HG03565 (cell line): ENCODE results near the gene LIMK2.
"Not testable (repeated sequence)": the region's sequence is repeated elsewhere in the genome, so short reads cannot be mapped to it uniquely, and the experiment has no call there.

Experiments
- ATAC-seq: cut with Tn5 transposase; IDR thresholded peaks from one replicate; pipeline ENCODE4 v1.9.1; 2021; ENCODE audit warnings: mild to moderate bottlenecking, moderate library complexity; ENCODE audit not compliant: unreplicated experiment

The LIMK2 gene

GRCh38 chr22:31241936-31242335 lies 29.8 kb downstream of the LIMK2 start:
- no peak for ATAC-seq

GRCh38 chr22:31243339-31244045 lies 31.4 kb downstream of the LIMK2 start:
- ATAC-seq: no peak

GRCh38 chr22:31244046-31244942 lies 32.2 kb downstream of the LIMK2 start:
- ATAC-seq: no peak

DNA sequence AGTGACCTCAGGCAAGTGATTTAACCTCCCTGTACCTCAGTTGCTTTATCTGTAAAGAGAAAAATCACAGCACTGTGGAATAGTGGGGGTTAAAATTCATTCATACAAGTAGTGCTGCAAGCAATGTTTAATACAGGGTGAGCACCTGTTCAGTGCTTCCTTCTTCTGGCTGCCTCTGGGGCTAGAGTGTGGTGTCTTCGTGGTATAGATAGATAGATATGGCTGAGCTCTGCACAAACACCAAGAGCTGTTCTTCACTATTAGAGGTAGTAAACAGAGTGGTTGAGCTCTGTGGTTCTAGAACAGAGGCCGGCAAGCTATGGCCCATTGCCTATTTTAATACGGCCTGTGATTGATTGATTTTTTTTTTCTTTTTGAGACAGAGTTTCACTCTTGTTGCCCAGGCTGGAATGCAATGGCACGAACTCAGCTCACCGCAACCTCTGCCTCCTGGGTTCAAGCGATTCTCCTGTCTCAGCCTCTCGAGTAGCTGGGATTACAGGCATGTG lies 32.9 kb downstream of the LIMK2 start:
- no peak for ATAC-seq

DNA sequence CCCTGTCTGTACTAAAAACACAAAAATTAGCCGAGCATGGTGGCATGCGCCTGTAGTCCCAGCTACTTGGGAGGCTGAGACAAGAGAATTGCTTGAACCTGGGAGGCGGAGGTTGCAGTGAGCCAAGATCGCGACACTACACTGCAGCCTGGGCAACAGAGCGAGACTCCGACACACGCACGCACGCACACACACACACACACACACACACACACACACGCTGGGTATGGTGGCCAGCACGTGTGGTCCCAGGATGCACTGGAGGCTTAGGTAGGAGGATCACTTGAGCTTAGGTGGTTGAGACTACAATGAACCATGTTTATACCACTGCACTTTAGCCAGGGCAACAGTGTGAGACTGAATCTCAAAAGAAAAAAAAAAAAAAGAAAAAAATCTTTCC lies 33.9 kb downstream of the LIMK2 start:
- not testable (repeated sequence) for ATAC-seq

- no peak for ATAC-seq
Measured at GRCh38 chr22:31246687-31247086, 34.6 kb downstream of the LIMK2 start.

DNA sequence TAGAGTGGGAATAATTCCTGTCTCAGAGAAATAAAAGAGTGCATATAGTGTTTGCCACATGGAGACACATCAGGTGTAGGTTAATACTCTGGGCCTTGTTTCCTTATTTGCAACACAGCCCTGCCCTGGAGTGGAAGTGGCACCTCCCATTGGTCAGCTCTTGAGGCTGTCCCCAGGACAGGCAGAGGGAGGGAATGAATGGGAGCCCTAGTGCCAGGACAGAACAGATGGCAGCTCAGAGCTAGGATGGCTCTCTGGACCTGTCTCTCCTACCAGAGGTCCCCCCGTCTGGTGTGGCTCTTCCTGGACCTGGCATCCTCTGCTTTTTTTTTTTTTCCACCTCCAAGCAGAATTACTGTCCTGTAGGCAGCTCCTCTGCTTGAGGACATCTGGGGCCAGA lies 35.6 kb downstream of the LIMK2 start:
- no peak for ATAC-seq

DNA sequence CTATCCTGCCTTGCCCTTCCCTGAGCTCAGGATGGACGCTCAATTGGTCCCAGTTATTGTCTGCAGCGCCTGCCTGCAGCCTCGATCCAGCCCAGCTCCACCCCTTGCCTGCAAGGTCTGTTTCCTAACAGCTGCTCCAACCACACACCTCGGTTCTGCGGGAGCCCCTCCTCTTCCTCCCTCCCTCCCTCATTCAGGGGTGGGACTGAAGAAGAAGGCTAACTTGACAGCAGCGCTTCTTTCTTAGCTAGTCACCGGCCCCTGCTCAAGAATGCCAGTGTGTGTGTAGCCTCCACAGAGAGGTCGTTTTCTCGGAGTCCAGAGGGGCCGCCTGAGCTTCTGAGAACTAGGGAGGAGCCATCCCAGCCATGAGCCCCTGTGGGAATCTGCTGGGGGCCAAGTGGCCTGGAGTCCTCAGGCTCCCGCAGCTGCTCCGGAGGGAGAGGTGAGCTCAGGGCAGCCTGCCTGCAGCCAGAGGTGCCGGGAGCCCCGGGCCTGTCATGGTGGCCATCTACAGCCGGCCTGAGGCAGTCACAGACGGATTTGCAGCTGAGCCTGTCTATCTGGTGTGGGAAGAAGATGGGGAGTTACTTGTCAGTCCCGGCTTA lies 36.1 kb downstream of the LIMK2 start:
- ATAC-seq: no peak

GRCh38 chr22:31248965-31249958 lies 37.2 kb downstream of the LIMK2 start:
- no peak for ATAC-seq

DNA sequence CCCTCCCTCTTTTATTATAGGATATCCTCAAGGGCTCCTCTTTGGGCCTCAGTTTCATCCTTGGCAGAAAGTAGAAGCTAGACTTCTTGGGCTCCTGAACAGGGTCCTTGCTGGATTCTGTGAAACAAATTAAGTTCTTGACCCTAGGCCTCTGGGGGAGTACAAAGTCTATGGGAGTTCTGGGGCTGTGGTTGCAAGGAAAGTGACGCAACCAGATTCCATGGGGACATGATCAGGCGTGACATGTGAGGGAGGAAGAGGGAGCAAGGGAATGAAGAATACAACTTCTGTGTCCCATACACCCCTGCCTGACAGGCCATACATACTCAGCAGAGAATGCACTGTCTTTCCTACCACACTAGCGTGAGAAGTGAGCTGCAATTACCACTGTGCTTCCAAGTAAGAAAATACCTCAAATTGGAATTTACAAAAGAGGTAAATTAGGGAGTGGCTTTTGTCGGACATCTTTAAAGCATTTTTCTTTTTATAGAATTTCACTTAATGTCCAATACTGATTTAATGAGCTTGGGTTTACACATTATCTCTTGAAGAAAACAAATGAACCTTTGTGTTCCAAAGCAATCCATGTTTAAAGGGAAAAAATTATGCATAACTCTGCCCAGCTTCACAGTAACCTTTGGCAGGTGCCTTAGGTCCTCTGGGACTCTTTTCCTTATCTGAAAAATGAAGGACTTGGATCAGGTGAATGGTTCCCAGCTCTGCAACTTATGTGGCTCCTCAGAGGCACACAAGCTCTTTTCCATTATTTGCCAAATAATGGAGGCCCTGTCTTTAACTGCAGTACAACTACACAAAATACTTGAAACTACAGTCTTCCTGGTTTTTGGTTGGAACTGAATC lies 38.9 kb downstream of the LIMK2 start:
- ATAC-seq: no peak

- ATAC-seq: no peak
Measured at GRCh38 chr22:31253949-31254348, 41.9 kb downstream of the LIMK2 start.

GRCh38 chr22:31259798-31260473 lies 47.8 kb downstream of the LIMK2 start:
- ATAC-seq: no peak

- ATAC-seq: no peak
Measured at GRCh38 chr22:31260474-31260856, 48.4 kb downstream of the LIMK2 start.

- ATAC-seq: no peak
Measured at GRCh38 chr22:31262312-31263133, 50.4 kb downstream of the LIMK2 start.

DNA sequence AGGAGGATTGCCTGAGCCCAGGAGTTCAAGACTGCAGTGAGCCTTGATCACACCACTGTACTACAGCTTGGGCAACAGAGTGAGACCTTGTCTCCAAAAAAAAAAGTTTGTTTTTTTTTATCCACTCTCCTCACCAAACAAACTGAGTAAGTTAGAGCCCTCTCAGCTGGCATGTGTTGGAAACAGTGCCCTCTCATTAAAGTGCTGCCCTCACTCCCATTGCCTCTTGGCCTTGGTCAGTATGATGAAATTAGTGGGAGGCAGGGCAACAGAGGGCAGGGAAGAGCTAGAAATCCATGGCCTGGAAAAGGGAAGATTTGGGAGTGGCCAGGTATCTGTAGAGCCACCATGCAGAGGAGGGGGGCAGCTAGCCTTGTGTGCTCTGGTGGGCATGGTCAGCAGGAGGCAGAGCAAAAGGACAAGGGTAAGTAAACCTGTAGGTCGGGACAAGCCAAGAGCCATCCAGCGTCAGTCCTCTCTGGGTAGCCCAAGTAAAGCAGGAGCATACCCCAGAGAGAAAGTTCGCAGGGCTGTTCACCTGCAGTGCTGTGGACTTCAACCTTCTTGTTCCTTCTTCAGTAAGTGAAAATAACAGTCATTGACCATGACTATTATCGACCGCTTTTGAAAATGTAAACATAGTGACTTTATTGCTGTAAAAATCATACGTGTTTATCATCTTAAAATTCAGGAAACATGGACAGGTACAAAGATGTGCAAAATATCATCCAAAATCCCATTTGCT lies 52.0 kb downstream of the LIMK2 start:
- no peak for ATAC-seq

DNA sequence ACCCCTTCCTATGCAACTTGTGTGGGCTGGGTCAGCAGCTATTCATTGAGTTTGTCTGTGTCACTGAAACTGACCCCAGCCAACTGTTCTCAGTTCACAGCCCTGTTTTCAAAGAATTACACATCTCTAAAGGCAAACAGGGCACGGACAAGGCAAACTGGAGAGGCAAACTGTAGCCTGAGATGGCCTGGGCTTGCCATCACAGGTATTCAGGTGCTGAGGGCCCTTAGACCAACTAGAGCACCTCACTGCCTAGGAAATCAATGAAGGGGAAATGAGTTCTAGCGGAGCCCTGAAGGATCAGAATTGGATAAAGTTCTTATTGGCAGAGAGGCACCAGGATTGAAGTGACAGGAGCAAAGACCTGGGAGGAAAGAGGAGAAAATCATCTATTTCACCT lies 56.2 kb downstream of the LIMK2 start:
- ATAC-seq: no peak

DNA sequence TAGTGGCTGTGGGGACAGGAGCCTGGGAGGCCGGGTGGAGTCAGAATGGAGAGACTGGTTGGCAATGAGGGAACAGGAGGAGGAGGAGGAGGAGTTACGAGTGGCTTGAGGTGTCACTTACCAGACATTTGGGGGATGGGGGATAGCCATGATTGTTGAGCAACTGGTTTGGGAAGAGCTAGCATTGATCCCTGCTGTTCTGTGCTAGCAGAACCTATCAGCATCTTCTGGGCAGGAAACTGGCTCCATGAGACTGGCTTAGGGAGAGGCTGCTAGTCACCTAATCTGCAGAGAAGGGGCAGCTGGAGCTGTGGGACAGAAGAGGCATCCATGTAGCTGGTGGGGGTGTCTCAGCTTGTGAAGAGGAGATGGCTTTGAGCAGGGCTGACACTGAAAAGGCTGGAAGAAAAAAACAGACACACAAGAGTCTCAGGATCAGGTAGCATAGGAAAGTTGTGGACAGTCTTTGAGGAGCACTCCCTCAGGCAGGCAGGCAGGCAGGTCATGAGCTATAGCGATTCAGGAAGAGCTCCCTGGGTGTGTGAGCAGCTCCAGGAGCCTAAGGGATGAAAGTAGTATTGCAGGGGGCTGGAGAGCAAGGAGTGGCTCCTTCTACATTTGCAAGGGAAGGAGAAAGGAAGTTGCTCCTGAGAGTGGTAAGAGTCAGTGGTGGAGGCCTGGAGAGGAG lies 57.9 kb downstream of the LIMK2 start:
- ATAC-seq: no peak
